SJSA1 (cell line): ENCODE results near the gene C3orf52. TPM values are rescaled to one million over a fixed set of nuclear protein-coding genes. Genes with fewer than 3 reads are reported as not detected.

ENCODE experiments used
- DNase-seq, 2 experiments: peaks; one replicate each; pipeline ENCODE4 v3.0.0-alpha.2; 2015 to 2020; ENCODE audit warnings: low spot score in 2 of 2, low read depth in 1 of 2
- H3K27ac ChIP-seq: fragments of 250-450 bp; sonication (Bioruptor Pico); 2 replicates; pipeline ENCODE4 v1.5.1; 2020; ENCODE audit warnings: mild to moderate bottlenecking, moderate library complexity
- H3K27me3 ChIP-seq: fragments of 250-450 bp; sonication (Bioruptor Pico); replicated peaks from 2 replicates; pipeline ENCODE4 v1.5.1; 2020; ENCODE audit warnings: mild to moderate bottlenecking, moderate library complexity
- H3K36me3 ChIP-seq: fragments of 250-450 bp; sonication (Bioruptor Pico); 2 replicates; pipeline ENCODE4 v1.5.1; 2020; ENCODE audit warnings: mild to moderate bottlenecking
- H3K4me1 ChIP-seq: fragments of 250-450 bp; sonication (Bioruptor Pico); replicated peaks from 2 replicates; pipeline ENCODE4 v1.6.1; 2021; ENCODE audit warnings: mild to moderate bottlenecking
- H3K4me3 ChIP-seq: fragments of 250-450 bp; sonication (Bioruptor Pico); 2 replicates; pipeline ENCODE4 v1.5.1; 2020; ENCODE audit warnings: mild to moderate bottlenecking
- H3K9me3 ChIP-seq: fragments of 250-450 bp; sonication (Bioruptor Pico); replicated peaks from 2 replicates; pipeline ENCODE4 v1.5.1; 2020; ENCODE audit warnings: mild to moderate bottlenecking
- total RNA-seq: library from RNA; depleted of rRNA; stranded (reverse); fragments of >200 nt; shearing (Covaris generic); gene quantifications from 2 replicates; pipeline ENCODE4 v1.2.3, GENCODE V29; 2014

C3orf52 gene
- total RNA-seq, 1 experiment from 2014 or later, result 20.6 TPM

DNA sequence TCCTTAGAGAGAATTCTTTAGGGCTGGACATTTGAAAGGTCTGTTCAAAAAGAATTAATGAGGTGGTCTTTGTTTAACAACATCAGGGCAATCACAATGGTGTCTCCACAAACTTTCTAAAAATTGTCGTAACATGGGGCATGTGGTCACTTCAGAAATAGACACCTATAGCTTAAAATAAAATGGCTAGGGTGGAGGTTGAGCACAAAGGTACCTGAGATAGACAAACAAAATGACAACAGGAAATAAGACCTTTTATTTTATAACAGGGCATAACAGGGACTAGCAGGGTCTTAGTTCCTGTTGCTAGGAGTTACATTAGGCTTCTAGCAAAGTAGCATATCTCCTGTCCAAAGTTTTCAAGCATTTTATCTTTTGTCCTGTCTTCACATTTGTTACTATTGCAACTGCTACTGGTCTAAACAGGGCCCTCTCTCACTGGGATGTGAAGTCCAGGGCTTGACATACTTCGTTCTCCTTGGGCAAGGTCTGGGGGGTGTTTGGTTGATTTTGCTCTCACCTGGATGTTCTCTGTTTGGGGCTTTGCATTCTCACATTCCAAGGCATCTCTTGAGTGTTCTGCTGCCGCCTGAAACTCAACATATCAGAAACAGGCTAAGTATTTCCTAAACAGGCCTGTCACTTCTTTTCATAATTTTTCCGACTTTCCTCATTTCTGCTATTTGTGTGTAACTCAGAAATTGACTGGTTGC, 43.9 kb downstream of the C3orf52 start:
- Histone ChIP-seq H3K36me3 (peaks cover 29% of the 10 kb centered on the region), H3K27me3 (no peaks in the 10 kb centered on the region), H3K27ac (no peak overlapping the region), H3K4me1 (no peaks in the 10 kb centered on the region), H3K4me3 (no peak overlapping the region), H3K9me3 (no peaks in the 10 kb centered on the region)
- DNase-seq, result no peak

DNA sequence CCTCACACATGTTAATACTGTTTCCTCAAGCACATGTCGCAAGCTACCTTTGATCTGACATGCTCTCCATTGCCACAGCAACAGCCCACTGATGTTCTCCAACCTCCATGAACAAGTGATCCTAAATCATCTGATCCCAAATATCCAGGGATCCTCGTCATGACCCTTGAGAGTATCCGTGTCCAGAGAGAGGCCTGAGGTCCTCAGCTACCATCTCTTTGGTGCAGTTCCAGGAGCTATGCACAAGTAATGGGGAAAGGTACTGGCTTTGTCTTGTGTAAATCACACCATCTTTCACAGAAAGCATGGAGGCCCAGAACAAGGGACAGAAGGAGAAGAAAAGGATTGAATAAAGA, 44.4 kb downstream of the C3orf52 start:
- H3K27ac ChIP-seq, result no peak overlapping the region
- no peaks in the 10 kb centered on the region for H3K9me3 ChIP-seq
- no peak overlapping the region for H3K4me3 ChIP-seq
- peaks cover 29% of the 10 kb centered on the region for H3K36me3 ChIP-seq
- no peaks in the 10 kb centered on the region for H3K27me3 ChIP-seq
- DNase-seq, result no peak
- no peaks in the 10 kb centered on the region for H3K4me1 ChIP-seq

DNA sequence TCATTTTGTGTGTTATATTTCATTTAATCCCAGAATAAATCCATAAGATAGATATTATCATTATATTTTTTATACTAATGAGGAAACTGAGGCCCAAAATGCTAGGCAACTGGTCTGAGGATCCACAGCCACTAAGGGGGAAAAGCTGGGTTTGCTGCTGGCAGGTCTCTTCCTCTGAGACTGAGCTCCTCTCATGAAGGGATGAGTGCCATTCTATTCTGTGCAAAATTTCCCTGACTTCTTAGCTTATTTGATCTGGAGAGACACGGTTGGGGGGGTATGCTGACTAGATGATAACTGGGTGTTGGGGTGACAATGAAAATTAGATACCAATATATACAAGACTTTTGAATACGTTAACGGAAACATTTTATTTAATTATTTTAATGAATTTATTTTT, 44.9 kb downstream of the C3orf52 start:
- no peaks in the 10 kb centered on the region for H3K4me1 ChIP-seq
- H3K36me3 ChIP-seq, result peaks cover 29% of the 10 kb centered on the region
- no peak overlapping the region for H3K27ac ChIP-seq
- no peaks in the 10 kb centered on the region for H3K27me3 ChIP-seq
- no peaks in the 10 kb centered on the region for H3K9me3 ChIP-seq
- DNase-seq, result no peak
- H3K4me3 ChIP-seq, result no peak overlapping the region

DNA sequence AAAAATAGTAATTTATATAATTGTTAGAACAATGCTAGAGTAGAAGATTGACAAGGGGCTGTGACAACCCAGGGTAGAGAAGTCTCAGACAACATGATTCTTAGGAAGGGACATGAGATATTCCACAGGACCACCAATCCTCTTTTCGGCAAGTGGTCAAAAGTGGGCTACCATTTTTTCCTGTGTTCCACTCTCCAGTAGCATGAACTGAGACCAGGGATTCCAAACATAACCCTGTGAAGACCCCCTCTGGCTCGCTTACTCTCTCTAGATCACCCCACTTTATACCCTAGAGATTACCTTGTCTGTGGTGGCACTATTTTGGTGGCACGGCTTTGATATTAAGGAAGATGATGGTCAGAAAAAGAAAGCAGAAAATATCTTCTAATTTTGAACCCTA, 45.9 kb downstream of the C3orf52 start:
- peaks cover 29% of the 10 kb centered on the region for H3K36me3 ChIP-seq
- H3K4me3 ChIP-seq, result no peak overlapping the region
- H3K27me3 ChIP-seq, result no peaks in the 10 kb centered on the region
- no peak overlapping the region for H3K27ac ChIP-seq
- no peaks in the 10 kb centered on the region for H3K4me1 ChIP-seq
- H3K9me3 ChIP-seq, result no peaks in the 10 kb centered on the region
- DNase-seq, result no peak

DNA sequence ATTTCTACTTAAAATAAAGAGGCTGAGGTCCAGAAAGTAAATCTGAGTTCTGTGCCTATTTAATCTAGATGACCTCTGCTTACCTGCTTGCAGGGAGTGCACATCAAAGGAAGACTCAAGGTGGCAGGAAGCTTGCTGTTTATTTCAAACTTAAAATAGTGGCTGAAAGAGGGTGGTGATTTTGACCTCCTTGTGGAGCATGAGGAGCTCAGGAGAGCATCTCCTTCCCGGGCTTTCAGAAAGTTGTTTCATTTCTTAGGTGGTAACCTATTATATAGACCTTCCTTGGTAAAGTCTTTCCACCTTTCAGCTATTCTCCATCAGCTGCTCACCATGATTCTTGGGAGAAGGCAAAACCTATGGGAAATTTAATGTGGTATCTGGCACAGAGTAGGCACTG, 46.4 kb downstream of the C3orf52 start:
- Histone ChIP-seq H3K4me3 (no peak overlapping the region), H3K4me1 (no peaks in the 10 kb centered on the region), H3K27me3 (no peaks in the 10 kb centered on the region), H3K36me3 (peaks cover 27% of the 10 kb centered on the region), H3K9me3 (no peaks in the 10 kb centered on the region), H3K27ac (no peak overlapping the region)
- DNase-seq, result no peak

DNA sequence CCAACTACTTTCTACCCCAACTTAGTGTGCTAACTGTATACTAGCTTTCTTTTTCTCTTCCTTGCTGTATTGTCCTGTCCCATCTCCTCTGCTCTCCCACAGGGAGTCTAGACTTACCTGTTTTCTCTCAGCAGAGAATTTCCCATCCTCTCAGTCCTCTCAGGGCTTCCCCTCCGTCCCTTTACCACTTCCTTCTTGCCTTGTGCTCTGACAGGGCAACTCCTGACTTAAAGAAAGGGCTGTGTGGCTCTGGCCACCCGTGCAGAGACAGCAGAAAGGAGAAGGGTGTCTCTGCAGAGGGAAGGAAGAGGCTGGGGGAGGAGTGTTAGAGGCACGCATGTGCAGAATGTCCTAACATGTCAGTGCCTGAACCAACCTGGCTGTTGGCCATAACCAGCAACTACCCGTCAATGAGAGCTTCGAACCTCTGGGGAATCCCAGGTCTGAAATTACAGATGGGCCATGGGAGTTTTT, 46.8 kb downstream of the C3orf52 start, which contains the start of gene GCSAM:
Gene GCSAM (minus strand): TSS at position 274 of the 474 bp plus-strand sequence. CDS start 128 bp downstream, at position 146.
- Histone ChIP-seq H3K9me3 (no peaks in the 10 kb centered on the region), H3K27me3 (no peaks in the 10 kb centered on the region), H3K36me3 (peaks cover 22% of the 10 kb centered on the region), H3K4me1 (no peaks in the 10 kb centered on the region), H3K27ac (no peak within 1 kb of the TSS), H3K4me3 (no peak within 1 kb of the TSS)
- DNase-seq, result no peak

DNA sequence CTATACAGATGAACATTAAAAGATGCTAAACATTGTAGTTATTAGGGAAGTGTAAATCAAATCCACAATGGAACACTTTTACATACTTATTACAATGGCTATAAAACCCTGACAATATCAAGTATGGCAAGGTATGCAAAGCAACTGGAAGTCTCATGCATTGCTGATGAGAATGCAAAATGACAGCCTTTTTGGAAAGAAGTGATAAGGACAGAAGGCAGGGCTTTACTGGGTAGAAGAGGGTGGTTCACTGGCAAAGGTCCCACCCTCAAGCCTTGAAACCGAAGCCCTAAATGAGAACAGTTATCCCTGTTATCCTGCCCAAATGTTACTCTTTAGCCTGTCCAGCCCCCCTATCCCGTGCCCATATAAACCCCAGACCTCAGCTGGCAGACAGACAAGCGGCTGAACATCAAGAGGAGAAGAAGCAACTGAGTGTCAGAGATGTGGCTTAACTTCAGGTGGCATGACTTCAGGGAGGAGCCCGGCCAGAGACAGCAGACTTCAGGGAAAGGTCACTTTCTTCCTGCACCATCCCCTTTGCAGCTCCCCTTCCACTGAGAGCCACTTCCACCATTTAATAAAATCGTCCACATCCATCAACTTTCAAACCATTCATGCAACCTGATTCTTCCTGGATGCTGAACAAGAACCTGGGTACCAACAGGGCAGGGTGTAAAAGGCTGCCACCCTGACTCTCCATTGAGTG, 47.6 kb downstream of the C3orf52 start:
- Histone ChIP-seq H3K27ac (no peak overlapping the region), H3K36me3 (peaks cover 15% of the 10 kb centered on the region), H3K27me3 (no peaks in the 10 kb centered on the region), H3K9me3 (no peaks in the 10 kb centered on the region), H3K4me1 (no peaks in the 10 kb centered on the region), H3K4me3 (no peak overlapping the region)
- DNase-seq, result no peak

DNA sequence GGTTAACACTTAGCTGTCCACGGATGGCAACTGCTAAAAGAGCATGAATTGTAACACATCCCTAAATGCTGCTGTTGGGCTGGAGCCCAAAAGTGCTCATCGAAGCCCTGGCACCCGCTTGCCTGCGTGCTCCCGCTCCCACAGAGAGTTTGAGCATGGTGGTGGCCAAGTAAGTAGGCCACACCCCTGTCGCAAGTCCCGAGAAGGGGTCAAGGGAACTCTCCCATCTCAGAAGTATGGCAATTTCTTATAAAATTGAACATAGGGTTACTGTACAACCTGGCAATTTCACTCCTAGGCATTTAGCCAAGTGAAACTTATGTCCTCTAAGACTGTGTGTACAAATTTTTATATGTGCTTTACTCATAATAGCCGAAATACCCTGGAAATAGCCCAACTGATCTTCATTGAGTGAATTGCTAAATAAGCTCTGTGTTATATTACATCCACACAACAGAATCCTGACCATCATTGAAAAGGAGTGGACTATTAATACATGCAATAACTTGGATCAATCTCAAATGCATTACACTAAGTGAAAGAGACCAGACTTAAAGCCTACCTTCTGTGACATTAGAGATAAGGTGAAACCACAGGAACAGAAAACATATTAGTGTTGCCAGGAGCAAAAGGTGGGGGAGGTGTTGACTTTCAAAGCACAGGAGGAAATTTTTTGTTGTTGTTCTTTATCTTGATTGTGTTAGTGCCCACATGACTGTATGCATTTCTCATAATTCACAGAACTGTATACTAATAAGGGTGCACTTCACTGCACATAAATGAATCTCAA, 48.3 kb downstream of the C3orf52 start:
- H3K27me3 ChIP-seq, result no peaks in the 10 kb centered on the region
- no peaks in the 10 kb centered on the region for H3K9me3 ChIP-seq
- H3K4me1 ChIP-seq, result no peaks in the 10 kb centered on the region
- no peak overlapping the region for H3K4me3 ChIP-seq
- H3K27ac ChIP-seq, result no peak overlapping the region
- peaks cover 11% of the 10 kb centered on the region for H3K36me3 ChIP-seq
- DNase-seq, result no peak

DNA sequence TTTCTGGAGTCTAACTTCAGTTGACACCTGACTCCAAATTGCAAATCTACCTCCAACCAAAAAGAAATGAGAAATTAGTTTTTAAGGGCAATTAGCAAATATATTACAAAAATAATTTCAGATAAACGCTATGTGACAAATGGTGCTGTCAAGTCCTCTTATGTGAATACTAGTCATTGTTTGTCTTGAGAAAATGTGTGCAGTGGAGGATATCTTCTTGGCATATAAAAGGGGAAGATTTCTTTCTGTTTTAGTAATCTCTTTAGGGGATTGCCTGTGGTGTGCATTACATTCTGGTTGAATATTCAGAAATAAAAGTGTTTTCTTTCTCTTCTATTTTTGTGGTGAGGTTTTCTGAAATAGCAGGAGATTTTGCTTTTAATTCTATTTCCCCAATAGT, 49.9 kb downstream of the C3orf52 start:
- H3K9me3 ChIP-seq, result no peaks in the 10 kb centered on the region
- H3K4me1 ChIP-seq, result no peaks in the 10 kb centered on the region
- H3K27me3 ChIP-seq, result no peaks in the 10 kb centered on the region
- H3K4me3 ChIP-seq, result no peak overlapping the region
- H3K27ac ChIP-seq, result no peak overlapping the region
- no peak for DNase-seq
- H3K36me3 ChIP-seq, result no peaks in the 10 kb centered on the region

DNA sequence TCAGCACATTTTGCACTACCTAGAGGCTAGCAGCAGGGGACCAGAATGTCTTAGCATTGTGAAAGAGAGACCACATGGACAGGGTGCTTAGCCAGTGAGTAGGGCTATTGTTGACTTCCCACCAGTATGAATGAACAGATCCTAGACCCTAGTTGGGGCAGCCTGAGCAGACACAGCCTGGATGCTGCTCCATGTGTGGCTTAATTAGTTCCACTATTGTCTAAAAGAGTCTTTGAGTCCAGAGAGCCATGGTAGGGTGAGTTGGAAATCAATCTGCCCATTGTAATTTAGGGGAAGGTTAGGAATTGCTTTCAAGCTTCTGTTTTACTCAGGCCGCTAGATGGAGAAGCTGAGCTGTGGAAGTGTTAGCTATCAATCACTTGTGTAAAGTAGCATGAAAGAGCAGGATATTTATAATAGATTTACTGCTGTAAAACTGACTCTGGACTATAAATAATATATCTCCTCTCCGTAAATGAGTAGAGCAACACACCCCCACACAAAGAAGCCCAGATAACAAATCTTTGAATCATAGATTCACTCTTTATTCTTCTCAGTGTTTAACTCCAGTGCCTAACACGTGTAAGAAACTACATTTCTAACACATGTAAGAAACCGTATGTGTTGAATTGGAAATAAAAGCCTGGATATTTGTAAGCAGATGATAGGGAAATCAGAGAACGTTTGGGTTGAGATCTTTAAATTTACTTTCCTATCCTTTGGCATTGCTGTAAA, 50.9 kb downstream of the C3orf52 start:
- H3K9me3 ChIP-seq, result no peaks in the 10 kb centered on the region
- H3K4me1 ChIP-seq, result no peaks in the 10 kb centered on the region
- no peaks in the 10 kb centered on the region for H3K27me3 ChIP-seq
- H3K4me3 ChIP-seq, result no peak overlapping the region
- no peaks in the 10 kb centered on the region for H3K36me3 ChIP-seq
- DNase-seq, result peak in 1 of 2 experiments; percentile 17
- H3K27ac ChIP-seq, result no peak overlapping the region

DNA sequence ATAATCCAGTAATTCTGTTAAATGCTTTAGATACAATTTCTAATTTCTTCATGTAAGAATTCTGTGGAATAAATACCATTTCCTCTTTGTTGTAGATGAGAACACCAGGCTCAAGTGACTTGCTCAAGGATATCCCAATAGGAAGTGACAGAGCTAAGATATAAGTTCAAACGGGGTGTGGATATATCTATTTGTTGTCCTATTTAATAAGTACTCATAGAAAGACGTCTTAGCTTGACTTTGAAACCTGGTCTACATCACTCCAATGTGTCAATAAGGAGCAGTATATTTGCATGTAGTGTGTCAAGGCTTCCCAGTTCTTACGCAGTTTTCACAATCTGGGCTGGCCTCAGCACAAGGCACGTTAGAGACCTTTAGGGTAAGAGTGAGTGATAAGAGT, 51.6 kb downstream of the C3orf52 start:
- no peaks in the 10 kb centered on the region for H3K27me3 ChIP-seq
- no peaks in the 10 kb centered on the region for H3K4me1 ChIP-seq
- no peaks in the 10 kb centered on the region for H3K36me3 ChIP-seq
- no peak overlapping the region for H3K27ac ChIP-seq
- no peaks in the 10 kb centered on the region for H3K9me3 ChIP-seq
- no peak overlapping the region for H3K4me3 ChIP-seq
- DNase-seq, result no peak

DNA sequence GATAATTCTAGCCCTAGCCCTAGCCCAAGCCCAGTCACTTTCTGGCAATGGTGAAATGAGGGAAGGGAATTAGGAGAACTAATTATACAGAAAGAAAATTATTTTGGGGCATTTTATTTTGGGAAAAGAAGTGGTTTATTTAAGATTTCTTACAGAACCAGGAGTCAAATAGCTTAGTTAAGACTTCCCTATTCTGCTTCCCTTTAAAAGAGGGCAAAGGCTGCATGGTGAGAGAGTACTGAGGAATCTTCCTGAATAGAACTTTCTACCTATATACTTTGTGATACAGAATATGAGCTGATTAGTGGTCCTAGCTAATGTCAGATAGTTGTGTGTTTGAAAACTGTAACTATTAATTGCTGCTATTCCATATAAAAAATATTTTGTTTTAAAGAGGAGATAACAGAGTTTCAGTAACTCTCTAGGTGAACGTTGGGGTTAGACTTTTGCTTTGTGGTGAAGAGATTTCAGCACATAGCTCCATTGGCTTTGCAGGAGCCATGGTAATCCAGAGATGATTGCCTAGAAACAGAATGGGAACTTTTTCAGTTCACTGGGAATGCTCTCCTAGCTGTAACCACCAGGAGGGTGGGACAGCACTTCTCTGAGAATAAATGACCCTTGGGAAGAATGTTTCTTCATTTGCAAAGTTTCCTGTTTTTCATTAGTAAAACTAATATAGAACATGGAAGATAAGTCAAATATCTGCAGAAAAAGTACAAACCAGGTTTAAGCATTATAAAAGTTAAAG, 52.2 kb downstream of the C3orf52 start:
- no peaks in the 10 kb centered on the region for H3K4me1 ChIP-seq
- no peak for DNase-seq
- H3K27ac ChIP-seq, result no peak overlapping the region
- no peaks in the 10 kb centered on the region for H3K9me3 ChIP-seq
- no peaks in the 10 kb centered on the region for H3K27me3 ChIP-seq
- no peaks in the 10 kb centered on the region for H3K36me3 ChIP-seq
- H3K4me3 ChIP-seq, result no peak overlapping the region

DNA sequence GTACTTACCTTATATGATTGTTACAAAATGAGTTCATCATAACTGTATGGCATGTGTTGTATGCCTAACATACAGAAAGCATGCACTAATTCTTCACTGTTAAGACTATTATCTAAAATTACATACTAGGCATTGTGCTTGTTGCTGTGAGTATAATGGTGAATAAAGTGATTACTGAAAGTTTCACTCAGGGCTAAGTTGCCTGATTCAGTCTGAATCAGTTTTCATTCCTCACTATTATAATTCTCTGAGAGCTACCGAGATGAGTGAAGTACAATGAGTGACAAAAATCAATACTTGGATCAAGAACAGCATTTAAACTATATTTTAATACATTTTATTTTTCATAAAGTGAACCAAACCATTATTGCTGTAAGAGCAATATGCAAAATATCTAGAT, 54.4 kb downstream of the C3orf52 start:
- no peaks in the 10 kb centered on the region for H3K36me3 ChIP-seq
- H3K27ac ChIP-seq, result no peak overlapping the region
- H3K27me3 ChIP-seq, result no peaks in the 10 kb centered on the region
- H3K4me3 ChIP-seq, result no peak overlapping the region
- no peaks in the 10 kb centered on the region for H3K4me1 ChIP-seq
- DNase-seq, result no peak
- H3K9me3 ChIP-seq, result no peaks in the 10 kb centered on the region; the same call in 1 of the 2 replicates
